Measurements from ENCODE around the gene ABI3BP.
"Not testable (repeated sequence)": the region's sequence is repeated elsewhere in the genome, so short reads cannot be mapped to it uniquely, and the experiment has no call there.

- TF ChIP-seq, protein P1, sequence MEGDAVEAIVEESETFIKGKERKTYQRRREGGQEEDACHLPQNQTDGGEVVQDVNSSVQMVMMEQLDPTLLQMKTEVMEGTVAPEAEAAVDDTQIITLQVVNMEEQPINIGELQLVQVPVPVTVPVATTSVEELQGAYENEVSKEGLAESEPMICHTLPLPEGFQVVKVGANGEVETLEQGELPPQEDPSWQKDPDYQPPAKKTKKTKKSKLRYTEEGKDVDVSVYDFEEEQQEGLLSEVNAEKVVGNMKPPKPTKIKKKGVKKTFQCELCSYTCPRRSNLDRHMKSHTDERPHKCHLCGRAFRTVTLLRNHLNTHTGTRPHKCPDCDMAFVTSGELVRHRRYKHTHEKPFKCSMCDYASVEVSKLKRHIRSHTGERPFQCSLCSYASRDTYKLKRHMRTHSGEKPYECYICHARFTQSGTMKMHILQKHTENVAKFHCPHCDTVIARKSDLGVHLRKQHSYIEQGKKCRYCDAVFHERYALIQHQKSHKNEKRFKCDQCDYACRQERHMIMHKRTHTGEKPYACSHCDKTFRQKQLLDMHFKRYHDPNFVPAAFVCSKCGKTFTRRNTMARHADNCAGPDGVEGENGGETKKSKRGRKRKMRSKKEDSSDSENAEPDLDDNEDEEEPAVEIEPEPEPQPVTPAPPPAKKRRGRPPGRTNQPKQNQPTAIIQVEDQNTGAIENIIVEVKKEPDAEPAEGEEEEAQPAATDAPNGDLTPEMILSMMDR (IDR thresholded peaks at IDR 0.05), result not testable (repeated sequence)
- TF ChIP-seq POLR2A (IDR thresholded peaks at IDR 0.05), result not testable (repeated sequence)
Observed at GRCh38 chr3:100946096-100946495, 47.1 kb downstream of the ABI3BP start.

Data from vagina (tissue), 2 donors.